A549 (cell line): ENCODE results near the gene PRSS57. TPM values are rescaled to one million over a fixed set of nuclear protein-coding genes. Genes with fewer than 3 reads are reported as not detected.

ENCODE experiments used
- ATAC-seq, 2 experiments: fragments of 200-7000 bp in 1 of 2; fragments of >200 bp in 1 of 2; cut with Nextera tagmentation in 1 of 2; cut with Tn5 transposase in 1 of 2; 3 replicates each; pipeline versions ENCODE4 v1.8.0 to v1.9.1; 2018 to 2020; ENCODE audit warnings: mild to moderate bottlenecking in 1 of 2, moderate library complexity in 1 of 2
- CTCF ChIA-PET: fragments of 300-600 bp; sonication (Branson Sonifier 250); formaldehyde crosslinking; extraction: SDS; loops from one replicate; lab custom pipeline; 2021; ENCODE audit warnings: antibody characterized with exemption, inconsistent platforms; lab: Yijun Ruan, JAX
- POLR2A ChIA-PET: fragments of 350-600 bp; formaldehyde crosslinking; extraction: SDS; loops from one replicate; lab custom pipeline; 2021; ENCODE audit warnings: antibody characterized with exemption, inconsistent platforms; lab: Yijun Ruan, JAX
- DNase-seq, 2 experiments: peaks; one replicate each; pipeline versions ENCODE4 v3.0.0 to v3.0.0-alpha.2; 2011 to 2016; ENCODE audit warnings: low read depth in 1 of 2, low spot score in 1 of 2
- FAIRE-seq: peaks from 2 replicates; lab custom pipeline; 2011; peaks lifted over from hg19 to GRCh38; lab: Jason Lieb, UNC
- H3K27ac ChIP-seq, 2 experiments: fragments of >200 bp; sonication (Bioruptor Twin); formaldehyde crosslinking; 3 replicates each; pipeline ENCODE4 v1.5.1; 2016 to 2017
- H3K4me1 ChIP-seq: fragments of >200 bp; sonication (Bioruptor Twin); formaldehyde crosslinking; 3 replicates; pipeline ENCODE4 v1.6.1; 2016
- H3K4me2 ChIP-seq: fragments of >200 bp; sonication (Bioruptor Twin); formaldehyde crosslinking; 3 replicates; pipeline ENCODE4 v1.6.1; 2016
- H3K4me3 ChIP-seq: fragments of >200 bp; sonication (Bioruptor Twin); formaldehyde crosslinking; 3 replicates; pipeline ENCODE4 v1.5.1; 2016
- H3K9me3 ChIP-seq: fragments of >200 bp; sonication (Bioruptor Twin); formaldehyde crosslinking; 3 replicates; pipeline ENCODE4 v1.6.1; 2016
- CBX2 ChIP-seq: fragments of 200-600 bp; sonication (generic); IDR thresholded peaks from 2 replicates; pipeline ENCODE4 v1.6.1; 2016; ENCODE audit warnings: low read depth, mild to moderate bottlenecking, borderline replicate concordance
- E2F6 ChIP-seq: IDR thresholded peaks from 2 replicates; pipeline ENCODE4 v1.6.1; 2012; ENCODE audit warnings: low read depth, borderline replicate concordance
- EHF ChIP-seq: fragments of 250-450 bp; sonication (Bioruptor Pico); IDR thresholded peaks from 2 replicates; pipeline ENCODE4 v1.5.0; 2020; ENCODE audit warnings: mild to moderate bottlenecking
- ELK1 ChIP-seq: fragments of 150-350 bp; IDR thresholded peaks from 2 replicates; pipeline ENCODE4 v1.6.1; 2014; ENCODE audit warnings: low read depth, mild to moderate bottlenecking, low read length
- EP300 ChIP-seq, 2 experiments: fragments of >200 bp; sonication (Bioruptor Twin); formaldehyde crosslinking; IDR thresholded peaks; 2 replicates in 1 of 2; 3 replicates in 1 of 2; pipeline ENCODE4 v1.6.1; 2016 to 2017
- FOXS1 ChIP-seq: fragments of 250-450 bp; sonication (Bioruptor Pico); IDR thresholded peaks from 2 replicates; pipeline ENCODE4 v1.5.0; 2020; ENCODE audit warnings: mild to moderate bottlenecking, moderate library complexity
- HOXB13 ChIP-seq: fragments of 250-450 bp; sonication (Bioruptor Pico); IDR thresholded peaks from 2 replicates; pipeline ENCODE4 v1.5.0; 2020; ENCODE audit warnings: low read depth, mild to moderate bottlenecking, moderate library complexity
- JUN ChIP-seq, 2 experiments: fragments of >200 bp; sonication (Bioruptor Twin); formaldehyde crosslinking; IDR thresholded peaks; 2 replicates in 1 of 2; 3 replicates in 1 of 2; pipeline ENCODE4 v1.6.1; 2016 to 2017
- MAFK ChIP-seq: fragments of 450-650 bp; IDR thresholded peaks from 2 replicates; pipeline ENCODE4 v1.6.1; 2014; ENCODE audit not compliant: partially characterized antibody
- NPAS2 ChIP-seq: fragments of 250-450 bp; sonication (Bioruptor Pico); IDR thresholded peaks from 2 replicates; pipeline ENCODE4 v1.8.0; 2022; ENCODE audit warnings: mild to moderate bottlenecking, moderate library complexity, borderline replicate concordance
- PBX3 ChIP-seq: IDR thresholded peaks from 2 replicates; pipeline ENCODE4 v1.6.1; 2012
- POLR2A ChIP-seq: IDR thresholded peaks from 2 replicates; pipeline ENCODE4 v1.6.1; 2012; ENCODE audit warnings: mild to moderate bottlenecking, low read length
- RARB ChIP-seq: fragments of 250-450 bp; sonication (Bioruptor Pico); IDR thresholded peaks from 2 replicates; pipeline ENCODE4 v1.8.0; 2021; ENCODE audit warnings: mild to moderate bottlenecking, moderate library complexity
- SREBF2 ChIP-seq: fragments of 450-650 bp; IDR thresholded peaks from 2 replicates; pipeline ENCODE4 v1.6.1; 2014; ENCODE audit warnings: mild to moderate bottlenecking, moderate library complexity
- TP53 ChIP-seq: fragments of 250-450 bp; sonication (Bioruptor Pico); IDR thresholded peaks from 2 replicates; pipeline ENCODE4 v1.5.0; 2021; ENCODE audit warnings: mild to moderate bottlenecking, moderate library complexity
- ZC3H11A ChIP-seq: fragments of 450-650 bp; IDR thresholded peaks from 2 replicates; pipeline ENCODE4 v1.6.1; 2014; ENCODE audit warnings: antibody characterized with exemption, mild to moderate bottlenecking
- WGBS: methylation state at CpG from one replicate; pipeline ENCODE4 v1.1.6; 2017; ENCODE audit errors: missing lambda C conversion rate; 5-methylcytosine and 5-hydroxymethylcytosine counted together
- polyA plus RNA-seq, 4 experiments: library from polyadenylated mRNA; depleted of rRNA in 3 of 4; stranded (reverse); fragments of >200 nt; fragmentation: RNase III in 1 of 4; extraction: RNeasy Plus Mini Kit Qiagen cat#74134 plus additional on column Dnase treatment in 1 of 4; gene quantifications; 2 replicates in 3 of 4; 3 replicates in 1 of 4; pipeline ENCODE4 v1.2.3, GENCODE V29; 2011 to 2017
- TF ChIP-seq, protein P1 (sequence below): IDR thresholded peaks from 2 replicates; pipeline ENCODE4 v1.6.1; 2012
- TF ChIP-seq, protein P2 (sequence below): fragments of 450-650 bp; IDR thresholded peaks from 2 replicates; pipeline ENCODE4 v1.6.1; 2014; ENCODE audit warnings: antibody characterized with exemption

PRSS57 gene
- polyA plus RNA-seq, 2 of the 4 experiments (the other 2 are of a cell fraction), result 0.10 TPM; not detected in 1

DNA sequence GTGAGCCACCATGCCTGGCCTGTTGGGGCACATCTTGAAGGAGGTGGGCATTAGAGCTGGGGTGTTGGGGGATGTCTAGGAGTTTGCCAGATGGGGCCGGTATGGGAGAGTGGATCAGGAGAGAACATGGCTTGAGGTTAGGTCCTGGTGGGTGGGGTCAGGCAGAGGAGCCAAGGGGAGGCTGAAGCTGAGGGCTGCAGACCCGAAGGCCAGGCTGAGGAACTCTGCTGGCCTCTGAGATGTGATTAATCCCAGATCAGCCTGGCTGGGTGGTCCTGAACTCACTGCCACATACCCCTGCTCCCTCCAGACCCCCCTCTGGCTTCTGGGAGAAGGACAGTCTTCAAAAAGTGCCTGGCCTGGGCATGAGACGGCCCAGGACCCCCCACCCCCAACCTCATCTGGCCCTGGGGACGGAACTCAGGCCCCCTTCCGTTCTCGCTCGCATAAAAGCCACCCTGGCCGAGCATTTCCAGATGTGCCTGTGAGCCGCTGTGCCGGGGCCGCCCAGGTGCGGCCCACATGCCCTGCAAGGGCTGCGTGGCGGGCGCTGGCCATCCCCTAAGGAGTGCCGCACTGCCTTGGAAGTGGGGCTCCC, 16.4 kb downstream of the PRSS57 start:
- Histone ChIP-seq H3K4me2 (peak overlapping the region; percentile 77), H3K4me1 (peaks cover 26% of the 10 kb centered on the region), H3K4me3 (peak overlapping the region; percentile 64), H3K9me3 (no peaks in the 10 kb centered on the region), H3K27ac (peak overlapping the region; percentile 99)
- ATAC-seq (no peak), DNase-seq (no peak), FAIRE-seq (no peak)
- POLR2A ChIA-PET, result interaction anchor here (1.2 kb wide), 1 partner anchor 45 kb away, joined by 6 read pairs; the partner anchor contains the start of gene POLRMT
- 73% methylated on average over 3 of the region's 16 CpGs for WGBS
- CTCF ChIA-PET, result interaction anchor here (0.6 to 2.0 kb wide), 7 partner anchors 8 to 188 kb away, joined by 3 to 7 read pairs (median 3); no protein-coding TSS in a partner anchor
- TF ChIP-seq EP300 (IDR thresholded peaks at IDR 0.05), result no peak
- no peak for TF ChIP-seq EHF (CRISPR knock-in tag)
- TF ChIP-seq TP53 (CRISPR knock-in tag), result no peak
- TF ChIP-seq ZC3H11A, result no peak
- TF ChIP-seq MAFK, result no peak
- no peak for TF ChIP-seq FOXS1 (CRISPR knock-in tag)
- TF ChIP-seq ELK1, result no peak
- no peak for TF ChIP-seq CBX2
- TF ChIP-seq E2F6, result no peak
- no peak for TF ChIP-seq HOXB13 (CRISPR knock-in tag)
- TF ChIP-seq SREBF2, result no peak
- no peak for TF ChIP-seq NPAS2 (CRISPR knock-in tag)

DNA sequence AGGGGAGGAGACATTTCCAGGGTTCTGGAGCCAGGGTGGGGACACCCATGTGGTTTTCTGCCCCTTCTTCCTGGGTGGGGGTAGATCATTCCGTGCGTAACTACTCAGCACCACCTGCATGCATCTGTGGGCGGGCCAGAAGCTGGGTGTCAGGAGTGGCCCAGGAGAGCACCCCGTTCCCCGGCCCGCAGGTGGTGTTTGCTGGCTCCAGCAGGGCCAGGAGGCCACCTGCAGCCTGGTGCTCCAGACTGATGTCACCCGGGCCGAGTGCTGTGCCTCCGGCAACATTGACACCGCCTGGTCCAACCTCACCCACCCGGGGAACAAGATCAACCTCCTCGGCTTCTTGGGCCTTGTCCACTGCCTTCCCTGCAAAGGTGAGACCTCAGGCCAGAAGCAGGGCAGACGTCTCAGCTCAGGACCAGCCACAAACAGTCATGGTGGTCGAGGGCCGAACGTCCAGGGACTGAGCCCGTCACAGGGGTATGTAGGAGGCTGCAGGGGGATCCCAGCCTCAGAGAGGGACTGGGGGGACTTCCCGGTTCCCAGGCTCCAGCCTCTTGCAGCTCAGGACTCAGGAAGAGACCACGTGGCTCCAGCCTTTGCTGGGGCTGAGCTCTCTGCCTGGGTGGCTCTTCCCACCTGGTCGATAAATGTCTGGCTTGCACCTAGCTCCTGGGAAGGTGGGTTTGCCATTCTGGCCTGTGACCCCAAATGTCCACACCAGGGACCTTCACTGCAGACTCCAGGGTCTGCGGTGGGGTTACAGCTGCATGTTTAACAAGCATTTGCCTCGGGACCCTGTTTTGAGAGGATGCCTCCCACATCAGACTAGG, 17.4 kb downstream of the PRSS57 start:
- peak; percentile 38 to 43 for DNase-seq
- H3K4me2 ChIP-seq, result peak overlapping the region; percentile 77

More for the DNA sequence above, 17.4 kb downstream of the PRSS57 start:
- Histone ChIP-seq H3K27ac (peak overlapping the region; percentile 99), H3K4me1 (peaks cover 26% of the 10 kb centered on the region), H3K9me3 (no peaks in the 10 kb centered on the region), H3K4me3 (peak overlapping the region; percentile 64)
- 38% methylated on average over 6 of the region's 22 CpGs for WGBS
- POLR2A ChIA-PET, result interaction anchor here (1.2 to 2.8 kb wide), 4 partner anchors 15 to 106 kb away, joined by 5 to 26 read pairs (median 9); partner anchors contain the start of gene RNF126
- FAIRE-seq, result no peak
- TF ChIP-seq, protein P1, sequence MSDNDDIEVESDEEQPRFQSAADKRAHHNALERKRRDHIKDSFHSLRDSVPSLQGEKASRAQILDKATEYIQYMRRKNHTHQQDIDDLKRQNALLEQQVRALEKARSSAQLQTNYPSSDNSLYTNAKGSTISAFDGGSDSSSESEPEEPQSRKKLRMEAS, result peak; percentile 34
- no peak for TF ChIP-seq RARB (CRISPR knock-in tag)
- TF ChIP-seq JUN (IDR thresholded peaks at IDR 0.05), result peak; percentile 6 to 7; a peak in 1 of 5 replicates
- TF ChIP-seq PBX3, result 0 out of 2 replicates have a peak, but pooled peaks have one; percentile 20
- TF ChIP-seq CBX2, result no peak
- peak; percentile 13; the same call in 1 of the 2 replicates for TF ChIP-seq POLR2A
- TF ChIP-seq, protein P2, sequence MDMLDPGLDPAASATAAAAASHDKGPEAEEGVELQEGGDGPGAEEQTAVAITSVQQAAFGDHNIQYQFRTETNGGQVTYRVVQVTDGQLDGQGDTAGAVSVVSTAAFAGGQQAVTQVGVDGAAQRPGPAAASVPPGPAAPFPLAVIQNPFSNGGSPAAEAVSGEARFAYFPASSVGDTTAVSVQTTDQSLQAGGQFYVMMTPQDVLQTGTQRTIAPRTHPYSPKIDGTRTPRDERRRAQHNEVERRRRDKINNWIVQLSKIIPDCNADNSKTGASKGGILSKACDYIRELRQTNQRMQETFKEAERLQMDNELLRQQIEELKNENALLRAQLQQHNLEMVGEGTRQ, result 0 out of 2 replicates have a peak, but pooled peaks have one; percentile 4
- CTCF ChIA-PET, result interaction anchor here (1.0 to 2.0 kb wide), 5 partner anchors 52 to 94 kb away, joined by 3 to 5 read pairs (median 4); no protein-coding TSS in a partner anchor
- ATAC-seq, result peak; percentile 2 to 30; a peak in 3 of 6 replicates
